Measurements from ENCODE around the gene ADAP1. TPM values are rescaled to one million over a fixed set of nuclear protein-coding genes. Genes with fewer than 3 reads are reported as not detected.
A peak's percentile ranks its signal among the peaks of the same experiment; 100 is the strongest.

Gene ADAP1
- total RNA-seq, 1 experiment from 2014 or later, result 3.1 TPM

- DNase-seq (ENCODE audit: low read depth, low spot score) (no peak), ATAC-seq (no peak; the same call in 1 of the 2 replicates)
- Histone ChIP-seq H3K27ac (ENCODE audit: low read length) (no peak overlapping the region), H3K27me3 (ENCODE audit: control insufficient read depth, insufficient read depth, low read length) (no peaks in the 10 kb centered on the region), H3K4me1 (ENCODE audit: control insufficient read depth, insufficient read depth, low read length) (peaks cover 11% of the 10 kb centered on the region), H3K9me3 (ENCODE audit: control insufficient read depth, insufficient read depth, low read depth, low read length) (no peaks in the 10 kb centered on the region), H3K36me3 (ENCODE audit: control insufficient read depth, insufficient read depth, low read length) (no peaks in the 10 kb centered on the region), H3K4me3 (ENCODE audit: low read depth in 2 of 2, low read length in 2 of 2) (no peak overlapping the region)
- TF ChIP-seq, protein P1, sequence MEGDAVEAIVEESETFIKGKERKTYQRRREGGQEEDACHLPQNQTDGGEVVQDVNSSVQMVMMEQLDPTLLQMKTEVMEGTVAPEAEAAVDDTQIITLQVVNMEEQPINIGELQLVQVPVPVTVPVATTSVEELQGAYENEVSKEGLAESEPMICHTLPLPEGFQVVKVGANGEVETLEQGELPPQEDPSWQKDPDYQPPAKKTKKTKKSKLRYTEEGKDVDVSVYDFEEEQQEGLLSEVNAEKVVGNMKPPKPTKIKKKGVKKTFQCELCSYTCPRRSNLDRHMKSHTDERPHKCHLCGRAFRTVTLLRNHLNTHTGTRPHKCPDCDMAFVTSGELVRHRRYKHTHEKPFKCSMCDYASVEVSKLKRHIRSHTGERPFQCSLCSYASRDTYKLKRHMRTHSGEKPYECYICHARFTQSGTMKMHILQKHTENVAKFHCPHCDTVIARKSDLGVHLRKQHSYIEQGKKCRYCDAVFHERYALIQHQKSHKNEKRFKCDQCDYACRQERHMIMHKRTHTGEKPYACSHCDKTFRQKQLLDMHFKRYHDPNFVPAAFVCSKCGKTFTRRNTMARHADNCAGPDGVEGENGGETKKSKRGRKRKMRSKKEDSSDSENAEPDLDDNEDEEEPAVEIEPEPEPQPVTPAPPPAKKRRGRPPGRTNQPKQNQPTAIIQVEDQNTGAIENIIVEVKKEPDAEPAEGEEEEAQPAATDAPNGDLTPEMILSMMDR (IDR thresholded peaks at IDR 0.05), result no peak
- in situ Hi-C loops (cut with HindIII; ENCODE audit: low pct_unique_long_range_greater_than_20kb, low sequenced_read_pairs) (no loop called here), intact Hi-C loops (cut with micrococcal nuclease; ENCODE audit: unreplicated experiment) (no loop called here)
- CTCF ChIA-PET, result no interaction called here
- POLR2A ChIA-PET, result no interaction called here
- no TSS peak for BruUV-seq (replicated peaks)
Measured at GRCh38 chr7:910931-911431, 43.5 kb downstream of the ADAP1 start.

DNA sequence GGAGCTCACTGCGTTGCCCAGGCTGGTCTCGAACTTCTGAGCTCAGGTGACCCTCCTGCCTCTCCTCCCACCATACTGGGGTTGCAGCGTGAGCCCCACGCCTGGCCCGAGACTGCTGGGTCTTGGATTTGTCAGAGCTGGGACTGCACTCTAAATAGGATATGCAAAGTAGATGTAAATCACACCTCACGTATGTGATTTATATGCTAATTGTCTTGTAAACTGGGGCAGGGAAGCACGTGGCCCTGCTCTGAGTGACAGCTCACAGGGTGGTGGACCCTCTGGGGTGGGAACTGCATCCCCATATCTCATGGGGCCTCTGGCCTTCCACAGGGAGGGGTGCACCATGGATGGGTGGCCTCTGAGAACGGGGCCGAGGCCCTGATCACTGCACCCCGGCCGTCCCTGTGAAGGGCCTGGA, 44.0 kb downstream of the ADAP1 start:
- Histone ChIP-seq H3K9me3 (ENCODE audit: control insufficient read depth, insufficient read depth, low read depth, low read length) (no peaks in the 10 kb centered on the region), H3K4me1 (ENCODE audit: control insufficient read depth, insufficient read depth, low read length) (peaks cover 11% of the 10 kb centered on the region), H3K4me3 (ENCODE audit: low read depth in 2 of 2, low read length in 2 of 2) (no peak overlapping the region), H3K36me3 (ENCODE audit: control insufficient read depth, insufficient read depth, low read length) (no peaks in the 10 kb centered on the region), H3K27ac (ENCODE audit: low read length) (no peak overlapping the region), H3K27me3 (ENCODE audit: control insufficient read depth, insufficient read depth, low read length) (no peaks in the 10 kb centered on the region)
- in situ Hi-C loops (cut with HindIII; ENCODE audit: low pct_unique_long_range_greater_than_20kb, low sequenced_read_pairs), result no loop called here
- POLR2A ChIA-PET, result no interaction called here
- DNase-seq (ENCODE audit: low read depth, low spot score) (no peak), ATAC-seq (no peak)
- TF ChIP-seq, protein P1 (IDR thresholded peaks at IDR 0.05), result no peak
- intact Hi-C loops (cut with micrococcal nuclease; ENCODE audit: unreplicated experiment), result no loop called here
- no TSS peak for BruUV-seq (replicated peaks)
- CTCF ChIA-PET, result no interaction called here

- TF ChIP-seq POLR2AphosphoS5 (IDR thresholded peaks at IDR 0.05; ENCODE audit: low read depth, low read length) (no peak), SIN3A (IDR thresholded peaks at IDR 0.05; ENCODE audit: borderline replicate concordance, insufficient read depth, low read depth, low read length) (no peak)
- peaks cover 12% of the 10 kb centered on the region for H3K4me1 ChIP-seq (ENCODE audit: control insufficient read depth, insufficient read depth, low read length)
- DNase-seq (ENCODE audit: low read depth, low spot score) (no peak), ATAC-seq (peak; percentile 28; the same call in 1 of the 2 replicates)
- no peaks in the 10 kb centered on the region for H3K9me3 ChIP-seq (ENCODE audit: control insufficient read depth, insufficient read depth, low read depth, low read length)
- ChIA-PET CTCF (interaction anchor here (0.6 kb wide), 1 partner anchor 13 kb away, joined by 3 read pairs; no protein-coding TSS in a partner anchor), POLR2A (interaction anchor here (0.7 kb wide), 1 partner anchor 565 kb away, joined by 13 read pairs; no protein-coding TSS in a partner anchor)
- H3K27ac ChIP-seq (ENCODE audit: low read length), result no peak overlapping the region
- no TSS peak for BruUV-seq (replicated peaks)
- no peaks in the 10 kb centered on the region for H3K36me3 ChIP-seq (ENCODE audit: control insufficient read depth, insufficient read depth, low read length)
- peak overlapping the region; percentile 18 to 25; a peak in 3 of 4 replicates for H3K4me3 ChIP-seq (ENCODE audit: low read depth in 2 of 2, low read length in 2 of 2)
- in situ Hi-C loops (cut with HindIII; ENCODE audit: low pct_unique_long_range_greater_than_20kb, low sequenced_read_pairs), result no loop called here
- no peaks in the 10 kb centered on the region; the same call in 1 of the 2 replicates for H3K27me3 ChIP-seq (ENCODE audit: control insufficient read depth, insufficient read depth, low read length)
- intact Hi-C loops (cut with micrococcal nuclease; ENCODE audit: unreplicated experiment), result no loop called here
Measured at GRCh38 chr7:909358-910329, 44.8 kb downstream of the ADAP1 start.
